ENCODE measurements around the gene NSUN7. TPM values are rescaled to one million over a fixed set of nuclear protein-coding genes. Genes with fewer than 3 reads are reported as not detected.

Gene NSUN7
- total RNA-seq, 1 donor from 2014 or later = 9.9 TPM

DNA sequence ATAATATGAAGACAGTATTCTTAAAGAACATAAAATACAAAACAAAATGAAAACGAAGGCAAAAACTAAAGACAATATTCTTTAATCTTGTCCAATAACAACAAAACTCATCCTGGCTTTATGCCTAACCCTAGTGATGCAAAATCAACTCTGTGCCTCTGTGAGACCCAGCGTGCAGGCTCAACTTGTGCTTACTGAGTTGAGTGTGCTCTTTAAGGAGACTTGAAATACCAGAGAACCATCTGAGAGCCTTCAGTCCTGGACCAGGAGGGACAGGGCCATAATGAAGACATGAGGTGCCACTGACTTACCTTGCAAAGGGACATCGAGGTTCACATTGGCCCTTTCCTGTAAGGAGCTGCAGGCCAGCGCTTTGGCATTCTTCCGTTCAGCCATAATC lies 77.1 kb downstream of the NSUN7 start:
- no peak for DNase-seq (ENCODE audit: low read depth)
- TF ChIP-seq, protein P1, sequence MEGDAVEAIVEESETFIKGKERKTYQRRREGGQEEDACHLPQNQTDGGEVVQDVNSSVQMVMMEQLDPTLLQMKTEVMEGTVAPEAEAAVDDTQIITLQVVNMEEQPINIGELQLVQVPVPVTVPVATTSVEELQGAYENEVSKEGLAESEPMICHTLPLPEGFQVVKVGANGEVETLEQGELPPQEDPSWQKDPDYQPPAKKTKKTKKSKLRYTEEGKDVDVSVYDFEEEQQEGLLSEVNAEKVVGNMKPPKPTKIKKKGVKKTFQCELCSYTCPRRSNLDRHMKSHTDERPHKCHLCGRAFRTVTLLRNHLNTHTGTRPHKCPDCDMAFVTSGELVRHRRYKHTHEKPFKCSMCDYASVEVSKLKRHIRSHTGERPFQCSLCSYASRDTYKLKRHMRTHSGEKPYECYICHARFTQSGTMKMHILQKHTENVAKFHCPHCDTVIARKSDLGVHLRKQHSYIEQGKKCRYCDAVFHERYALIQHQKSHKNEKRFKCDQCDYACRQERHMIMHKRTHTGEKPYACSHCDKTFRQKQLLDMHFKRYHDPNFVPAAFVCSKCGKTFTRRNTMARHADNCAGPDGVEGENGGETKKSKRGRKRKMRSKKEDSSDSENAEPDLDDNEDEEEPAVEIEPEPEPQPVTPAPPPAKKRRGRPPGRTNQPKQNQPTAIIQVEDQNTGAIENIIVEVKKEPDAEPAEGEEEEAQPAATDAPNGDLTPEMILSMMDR (IDR thresholded peaks at IDR 0.05; ENCODE audit: insufficient read depth, low read length, poor library complexity, severe bottlenecking) = no peak
- no peaks in the 10 kb centered on the region for H3K27me3 ChIP-seq (ENCODE audit: control insufficient read depth, insufficient read depth, low read length)
- no peak overlapping the region for H3K4me3 ChIP-seq (ENCODE audit: low read depth, low read length)
- H3K36me3 ChIP-seq (ENCODE audit: control insufficient read depth, insufficient read depth, low read length) = peaks cover 3% of the 10 kb centered on the region

GRCh38 chr4:40827758-40828157 lies 78.0 kb downstream of the NSUN7 start:
- no peaks in the 10 kb centered on the region for H3K27me3 ChIP-seq (ENCODE audit: control insufficient read depth, insufficient read depth, low read length)
- DNase-seq (ENCODE audit: low read depth) = no peak
- no peak overlapping the region for H3K4me3 ChIP-seq (ENCODE audit: low read depth, low read length)
- H3K36me3 ChIP-seq (ENCODE audit: control insufficient read depth, insufficient read depth, low read length) = peaks cover 3% of the 10 kb centered on the region
- TF ChIP-seq, protein P1 (IDR thresholded peaks at IDR 0.05; ENCODE audit: insufficient read depth, low read length, poor library complexity, severe bottlenecking) = no peak

DNA sequence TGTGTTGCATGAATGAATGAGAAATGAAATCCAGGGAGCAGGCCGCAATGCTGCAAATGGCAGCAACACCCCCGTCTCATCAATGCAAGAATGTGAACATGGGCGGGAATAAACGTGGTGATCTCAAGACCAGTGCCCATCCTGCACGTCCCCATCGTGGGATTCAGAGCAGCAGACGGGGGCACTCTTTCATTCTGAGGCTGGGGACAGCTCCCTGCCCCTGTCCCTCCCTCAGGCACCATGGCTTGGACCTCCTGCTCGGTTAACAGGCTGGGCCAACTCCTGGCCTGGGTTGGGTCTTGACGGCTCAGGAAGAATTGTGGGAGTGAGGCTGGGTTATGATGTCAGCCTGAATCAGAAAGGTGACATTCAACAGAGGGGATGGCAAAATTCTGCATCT lies 78.9 kb downstream of the NSUN7 start:
- TF ChIP-seq, protein P1 (IDR thresholded peaks at IDR 0.05; ENCODE audit: insufficient read depth, low read length, poor library complexity, severe bottlenecking) = no peak
- no peak for DNase-seq (ENCODE audit: low read depth)
- Histone ChIP-seq H3K27me3 (ENCODE audit: control insufficient read depth, insufficient read depth, low read length) (no peaks in the 10 kb centered on the region), H3K36me3 (ENCODE audit: control insufficient read depth, insufficient read depth, low read length) (peaks cover 2% of the 10 kb centered on the region), H3K4me3 (ENCODE audit: low read depth, low read length) (no peak overlapping the region)

- DNase-seq (ENCODE audit: low read depth) = no peak
- H3K27me3 ChIP-seq (ENCODE audit: control insufficient read depth, insufficient read depth, low read length) = no peaks in the 10 kb centered on the region
- H3K36me3 ChIP-seq (ENCODE audit: control insufficient read depth, insufficient read depth, low read length) = peaks cover 2% of the 10 kb centered on the region
- H3K4me3 ChIP-seq (ENCODE audit: low read depth, low read length) = no peak overlapping the region
- TF ChIP-seq, protein P1 (IDR thresholded peaks at IDR 0.05; ENCODE audit: insufficient read depth, low read length, poor library complexity, severe bottlenecking) = no peak
These were observed 79.8 kb downstream of the NSUN7 start for GRCh38 chr4:40829586-40829985.

- no peaks in the 10 kb centered on the region for H3K36me3 ChIP-seq (ENCODE audit: control insufficient read depth, insufficient read depth, low read length)
- TF ChIP-seq, protein P1 (IDR thresholded peaks at IDR 0.05; ENCODE audit: insufficient read depth, low read length, poor library complexity, severe bottlenecking) = no peak
- no peak overlapping the region for H3K4me3 ChIP-seq (ENCODE audit: low read depth, low read length)
- no peaks in the 10 kb centered on the region for H3K27me3 ChIP-seq (ENCODE audit: control insufficient read depth, insufficient read depth, low read length)
- no peak for DNase-seq (ENCODE audit: low read depth)
These were observed 81.6 kb downstream of the NSUN7 start for GRCh38 chr4:40831146-40831907.

GRCh38 chr4:40832175-40832574 lies 82.4 kb downstream of the NSUN7 start:
- Histone ChIP-seq H3K36me3 (ENCODE audit: control insufficient read depth, insufficient read depth, low read length) (no peaks in the 10 kb centered on the region), H3K4me3 (ENCODE audit: low read depth, low read length) (no peak overlapping the region), H3K27me3 (ENCODE audit: control insufficient read depth, insufficient read depth, low read length) (no peaks in the 10 kb centered on the region)
- DNase-seq (ENCODE audit: low read depth) = no peak
- TF ChIP-seq, protein P1 (IDR thresholded peaks at IDR 0.05; ENCODE audit: insufficient read depth, low read length, poor library complexity, severe bottlenecking) = no peak
